UCSD-AML1 (cell line): ENCODE data around the gene TFCP2L1.
A peak's percentile ranks its signal among the peaks of the same experiment; 100 is the strongest.
"Not testable (repeated sequence)": the region's sequence is repeated elsewhere in the genome, so short reads cannot be mapped to it uniquely, and the experiment has no call there.

ENCODE experiments used
- DNase-seq: peaks from one replicate; lab custom pipeline; 2025; ENCODE audit not compliant: unreplicated experiment; lab: John Stamatoyannopoulos, UW

TFCP2L1 gene

GRCh38 chr2:121269436-121269835, 15.6 kb downstream of the TFCP2L1 start:
- not testable (repeated sequence) for DNase-seq

DNA sequence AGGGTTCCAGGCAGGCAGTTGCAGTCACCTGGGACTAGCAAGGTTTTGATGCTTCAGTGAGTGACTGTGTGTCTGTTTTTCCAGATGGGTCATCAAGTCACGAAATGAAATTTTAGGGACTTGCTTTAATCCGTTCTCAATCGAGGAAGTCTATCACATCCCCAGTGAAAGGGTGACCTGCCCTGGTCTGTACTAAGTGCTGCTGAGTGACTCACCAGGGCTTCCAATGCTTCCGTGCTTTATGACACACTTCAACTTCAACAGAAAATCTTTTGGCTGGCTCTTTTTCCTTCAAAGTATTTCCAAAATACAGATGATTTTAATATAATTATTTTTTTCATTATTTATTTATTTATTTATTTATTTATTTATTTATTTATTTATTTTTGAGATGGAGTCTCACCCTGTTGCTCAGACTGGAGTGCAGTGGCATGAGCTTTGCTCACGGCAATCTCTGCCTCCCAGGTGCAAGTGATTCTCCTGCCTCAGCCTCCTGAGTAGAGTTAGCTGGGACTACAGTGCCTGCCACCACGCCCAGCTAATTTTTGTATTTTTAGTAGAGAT, 18.4 kb downstream of the TFCP2L1 start:
- DNase-seq: no peak

- DNase-seq: no peak
These were observed 20.8 kb downstream of the TFCP2L1 start for GRCh38 chr2:121263996-121264715.

DNA sequence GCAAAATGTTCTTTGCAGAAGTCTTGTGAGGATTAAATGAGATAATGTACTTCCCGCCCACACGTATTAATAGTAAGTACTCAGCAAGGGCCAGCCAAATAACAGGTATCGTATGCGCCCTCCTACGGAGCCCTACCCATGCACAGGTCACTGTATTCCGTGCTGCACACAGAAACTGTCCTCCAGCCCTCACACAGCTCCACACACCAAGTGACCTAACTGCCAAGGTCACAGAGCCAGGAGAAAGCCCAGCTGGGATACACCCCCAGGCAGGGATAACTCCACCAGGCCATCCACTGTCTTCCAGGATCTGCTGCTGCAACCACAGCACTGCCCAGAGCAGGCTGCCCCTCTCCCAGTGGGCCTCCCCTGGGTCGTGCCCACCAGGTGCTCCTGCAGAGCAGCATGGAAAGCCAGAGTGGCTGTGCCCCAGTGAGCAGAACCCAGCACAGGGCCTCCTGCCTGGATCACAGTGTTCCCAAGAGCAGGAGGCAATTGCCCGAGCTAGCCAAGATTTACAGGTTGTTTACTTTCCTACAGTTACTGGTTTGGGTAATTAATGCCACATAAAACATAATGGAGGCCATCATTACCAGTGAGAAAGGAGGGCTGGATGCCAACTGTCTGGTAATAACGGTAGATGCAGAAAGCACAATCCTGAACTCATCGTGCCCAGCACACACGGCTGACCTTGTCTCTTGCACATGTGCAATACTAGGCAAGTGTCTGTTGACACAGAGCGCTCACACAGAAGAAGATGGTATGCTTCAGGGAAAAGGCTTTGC, 24.4 kb downstream of the TFCP2L1 start:
- DNase-seq: no peak

DNA sequence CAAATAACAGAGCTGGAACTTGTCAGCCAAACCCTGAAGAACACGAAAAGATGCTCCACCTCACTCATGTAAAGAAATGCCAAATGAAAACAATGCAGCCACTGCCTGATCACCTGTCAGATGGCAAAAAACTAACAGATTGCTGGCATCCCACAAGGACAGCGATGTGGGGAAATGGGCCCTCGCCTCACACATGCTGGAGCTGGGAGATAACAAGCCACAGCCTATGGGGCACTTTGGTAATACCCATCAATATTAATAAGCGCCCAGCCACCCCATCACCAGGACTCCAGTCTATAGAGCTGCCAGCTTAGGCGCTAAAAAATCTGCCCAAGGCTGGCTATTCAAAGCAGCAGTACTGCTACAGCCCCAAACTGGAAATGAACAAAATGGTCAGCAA, 27.0 kb downstream of the TFCP2L1 start:
- DNase-seq: no peak

GRCh38 chr2:121257480-121257840, 27.5 kb downstream of the TFCP2L1 start:
- peak; percentile 62 for DNase-seq

DNA sequence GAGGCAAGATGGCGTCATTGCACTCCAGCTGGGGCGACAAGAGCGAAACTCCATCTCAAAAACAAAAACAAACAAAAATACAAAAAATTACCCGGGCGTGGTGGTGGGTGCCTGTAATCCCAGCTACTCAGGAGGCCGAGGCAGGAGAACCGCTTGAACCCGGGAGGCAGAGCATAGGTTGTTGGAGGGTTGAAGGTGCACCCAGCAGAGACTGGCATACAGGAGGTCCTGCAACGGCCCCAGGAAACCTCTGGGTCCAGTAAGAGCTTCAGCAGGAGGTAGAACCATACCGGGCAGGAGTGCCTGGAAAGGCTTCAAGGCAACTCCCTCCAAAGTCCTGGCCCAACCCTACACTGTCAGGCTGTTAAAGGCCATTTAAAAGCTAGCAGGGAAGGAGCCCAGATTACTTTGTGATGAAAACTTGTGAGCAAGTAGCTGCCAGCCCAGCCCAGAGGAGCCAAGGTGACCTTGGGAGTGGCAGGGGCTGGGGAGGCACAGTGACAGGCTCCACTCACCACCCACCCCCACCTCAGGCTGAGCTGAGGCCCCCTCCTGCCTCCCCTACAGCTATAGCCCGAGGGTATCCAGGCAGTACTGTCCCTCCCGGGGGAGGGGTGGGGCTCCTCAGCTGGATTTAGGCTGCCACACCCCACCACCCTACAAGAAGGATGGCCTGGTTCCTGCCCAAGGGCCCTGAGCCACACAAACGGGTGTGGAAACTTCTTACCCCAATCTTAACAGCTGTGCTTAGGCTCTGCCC, 28.1 kb downstream of the TFCP2L1 start:
- no peak for DNase-seq

DNA sequence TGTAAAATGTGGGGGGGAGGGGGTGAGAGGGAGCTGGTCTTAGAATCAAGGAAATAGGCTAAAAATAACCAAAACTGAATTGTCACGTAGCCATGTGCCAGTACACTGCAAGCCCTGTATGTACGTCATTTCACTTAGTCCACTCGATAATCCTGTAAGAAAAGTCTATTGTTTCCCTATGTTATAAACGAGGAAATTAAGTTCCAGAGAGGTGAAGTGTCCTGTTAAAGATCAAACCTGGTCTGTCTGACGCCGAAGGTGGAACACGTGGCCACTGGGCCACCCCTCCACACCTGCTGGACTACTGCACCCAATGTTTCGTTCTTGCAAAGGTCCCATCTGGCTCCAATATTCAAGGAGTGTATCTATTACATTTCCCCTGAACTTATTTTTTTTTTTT, 29.6 kb downstream of the TFCP2L1 start:
- no peak for DNase-seq

DNA sequence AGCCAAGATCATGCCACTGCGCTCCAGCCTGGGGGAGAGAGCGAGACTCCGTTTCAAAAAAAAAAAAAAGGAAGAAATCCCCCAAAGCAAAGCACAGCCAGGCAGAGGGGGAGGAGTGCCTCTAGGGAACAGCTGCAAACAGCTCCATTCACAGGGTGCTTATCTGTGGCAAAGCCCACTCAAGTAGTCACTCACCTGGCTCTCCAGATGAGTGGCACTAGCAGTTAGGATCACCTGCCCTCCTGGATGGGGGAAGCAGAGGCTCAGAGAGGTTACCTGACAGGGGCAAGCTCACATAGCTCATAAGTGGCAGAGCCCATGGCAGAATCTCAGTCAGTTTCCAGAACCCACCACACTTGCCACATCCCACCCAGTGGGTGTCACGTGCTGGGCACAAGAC, 30.3 kb downstream of the TFCP2L1 start:
- no peak for DNase-seq

DNA sequence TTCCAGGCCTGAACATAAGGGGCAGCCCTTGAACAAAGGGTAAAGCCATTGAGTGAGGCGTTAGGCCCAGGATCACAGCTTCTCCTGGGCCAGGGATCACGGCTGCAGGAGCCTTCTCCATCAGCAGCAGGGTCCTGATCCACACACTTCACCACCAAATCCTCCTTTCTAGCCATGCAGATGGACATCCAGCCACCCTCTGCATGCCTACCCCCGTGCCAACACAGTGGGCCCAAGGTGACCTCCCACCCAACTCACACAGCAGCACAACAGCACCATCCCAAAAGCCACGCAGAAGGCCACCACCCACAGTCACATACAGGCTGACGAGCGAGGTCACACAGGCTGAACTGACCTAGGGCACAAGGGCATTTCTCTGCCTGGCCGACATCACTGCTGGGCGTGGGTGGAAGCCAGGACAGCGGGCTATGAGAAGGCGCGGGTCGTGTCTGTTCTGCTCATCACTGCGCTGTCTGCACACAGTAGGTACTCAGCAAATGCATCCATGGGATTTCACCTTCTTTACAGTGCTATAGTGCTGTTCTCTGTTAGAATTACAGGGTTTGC, 31.2 kb downstream of the TFCP2L1 start:
- no peak for DNase-seq

- no peak for DNase-seq
These were observed 31.9 kb downstream of the TFCP2L1 start for GRCh38 chr2:121253021-121253673.

DNA sequence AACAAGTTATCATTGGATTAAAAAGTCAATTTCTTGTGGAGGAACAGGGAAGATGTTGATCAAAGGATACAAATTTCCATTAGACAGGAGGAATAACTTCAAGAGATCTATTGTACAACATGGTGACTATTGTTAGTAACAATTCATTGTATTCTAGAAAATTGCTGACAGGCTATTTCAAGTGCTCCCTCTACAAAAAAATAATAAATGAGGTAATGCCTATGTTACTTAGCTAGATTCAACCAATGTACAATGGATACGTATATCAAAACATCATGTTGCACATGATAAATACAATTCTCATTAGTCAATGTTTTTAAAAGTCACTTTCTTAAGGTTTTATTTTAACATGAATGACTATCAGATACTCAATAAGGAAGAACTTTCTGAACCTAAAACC, 33.5 kb downstream of the TFCP2L1 start:
- DNase-seq: no peak

DNA sequence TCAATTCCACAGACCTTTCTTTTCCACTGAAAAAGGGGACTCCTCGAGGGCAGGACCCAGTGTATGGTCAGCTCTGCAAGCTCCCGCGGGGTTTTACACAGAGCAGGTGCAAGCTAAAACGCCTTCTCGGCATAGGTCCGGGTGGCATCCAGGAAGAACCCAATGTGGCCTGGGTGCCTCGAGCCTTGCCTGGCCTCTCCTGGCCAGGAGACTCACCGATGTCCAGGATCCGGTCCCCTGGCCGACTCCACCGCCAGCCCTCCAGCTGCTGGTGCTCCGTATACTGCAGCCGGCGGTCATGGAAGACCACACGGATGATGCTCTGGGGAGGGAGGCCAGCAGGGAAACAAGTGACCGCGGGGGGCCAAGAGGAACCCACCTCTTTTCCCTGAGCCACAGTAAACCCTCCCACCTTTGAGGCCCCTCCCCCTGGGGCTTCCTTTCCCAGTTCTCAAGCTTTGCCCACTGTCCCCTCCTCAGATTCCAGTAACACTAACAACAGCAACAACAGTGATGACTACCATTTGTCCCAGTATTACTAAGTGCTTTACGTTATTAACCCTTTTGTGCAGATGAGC, 36.1 kb downstream of the TFCP2L1 start:
- DNase-seq: no peak

GRCh38 chr2:121247971-121248370, 37.0 kb downstream of the TFCP2L1 start:
- no peak for DNase-seq

DNA sequence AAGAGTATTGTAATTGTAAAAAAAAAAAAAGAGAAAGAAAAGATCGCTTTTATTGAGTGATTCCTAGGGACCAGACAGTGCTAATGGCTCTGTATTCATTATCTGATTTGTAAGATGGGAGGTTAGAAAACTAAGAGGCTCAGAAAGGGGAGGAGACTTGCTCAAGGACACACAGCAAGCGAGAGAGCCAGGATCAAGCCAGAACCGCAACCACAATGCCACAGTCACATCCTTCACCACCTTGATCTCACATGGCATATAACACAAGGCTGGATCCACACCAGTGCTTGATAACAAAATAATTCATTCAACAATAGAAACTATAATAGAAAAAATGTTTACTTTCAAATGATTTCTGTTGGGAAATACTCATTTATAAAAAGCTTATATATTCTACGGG, 37.5 kb downstream of the TFCP2L1 start:
- no peak for DNase-seq

DNA sequence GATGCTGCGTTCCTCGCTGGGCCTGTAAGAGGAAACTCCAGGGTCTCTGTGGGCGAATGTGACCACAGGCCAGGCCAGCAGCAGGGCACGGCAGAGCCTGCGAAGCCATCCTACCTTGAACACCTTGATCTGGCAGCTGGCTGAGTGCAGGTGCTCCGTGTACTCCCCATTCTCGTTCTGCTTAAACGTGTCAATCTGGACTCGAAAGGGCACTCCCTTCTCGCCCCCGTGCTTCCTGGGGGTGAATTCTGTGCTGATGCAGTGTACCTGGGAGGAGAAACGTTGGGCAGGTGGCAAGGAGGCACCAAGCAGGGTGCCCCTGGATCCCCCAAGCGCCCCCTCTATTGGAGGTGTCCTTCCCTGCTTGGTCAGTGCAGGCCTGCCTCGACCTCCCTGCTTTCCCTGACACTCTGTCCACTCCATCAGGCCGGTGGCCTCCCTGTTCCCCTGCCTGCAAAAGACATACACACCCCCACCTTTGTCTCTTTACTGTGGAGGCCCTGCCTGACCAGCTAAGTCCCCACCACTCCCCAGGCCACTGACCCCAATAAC, 38.2 kb downstream of the TFCP2L1 start:
- no peak for DNase-seq

- DNase-seq: no peak
These were observed 39.1 kb downstream of the TFCP2L1 start for GRCh38 chr2:121245913-121246312.

DNA sequence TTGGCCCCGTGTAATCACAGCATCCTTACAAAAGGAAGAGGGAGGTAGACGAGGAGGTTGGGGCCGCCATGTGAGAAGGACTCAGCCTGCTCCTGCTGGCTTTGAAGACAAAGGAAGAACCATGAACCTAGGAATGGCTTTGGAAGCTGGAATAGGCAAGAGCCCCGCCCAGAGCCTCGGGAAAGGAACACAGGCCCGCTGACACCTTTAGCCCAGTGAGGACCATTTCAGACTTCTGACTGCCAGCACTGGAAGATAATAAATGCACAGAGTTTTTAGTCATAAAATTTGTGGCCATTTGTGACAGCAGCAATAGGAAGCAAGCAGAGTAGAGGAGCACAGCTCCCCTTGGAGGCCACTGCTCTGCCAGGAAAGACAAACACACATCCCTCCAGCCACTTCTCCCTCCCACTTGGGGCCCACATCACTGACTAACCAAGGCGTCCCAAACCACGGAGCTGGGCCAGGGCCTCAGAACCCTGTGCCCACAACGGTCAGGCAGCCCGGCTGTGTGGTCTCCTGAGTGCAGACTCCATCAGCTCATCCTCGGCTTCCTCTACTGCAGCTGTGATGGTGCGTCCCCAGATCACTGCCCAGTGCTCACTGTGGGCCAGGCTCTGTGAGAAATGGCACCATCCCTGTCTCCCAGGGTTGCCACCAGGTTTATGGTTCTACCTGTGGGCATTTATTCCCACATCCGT, 39.7 kb downstream of the TFCP2L1 start:
- no peak for DNase-seq

DNA sequence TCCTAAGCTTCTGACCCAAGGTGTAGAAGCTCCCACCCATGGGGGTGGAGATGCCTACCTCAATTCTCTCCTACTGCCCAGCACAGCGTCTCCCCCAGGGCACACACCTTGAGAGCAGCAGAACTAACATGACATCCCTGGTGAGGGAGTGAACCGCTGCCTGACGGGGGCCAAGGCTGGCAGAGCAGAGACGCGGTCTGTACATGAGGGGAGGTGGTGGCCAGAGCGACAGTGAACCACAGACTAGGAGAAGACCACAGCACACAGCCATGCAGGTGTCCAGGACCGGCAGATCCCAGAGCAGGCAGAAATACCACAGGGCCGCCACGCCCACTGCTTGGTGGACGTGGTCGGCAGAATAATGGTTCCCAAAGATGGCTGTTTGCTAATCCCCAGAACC, 40.4 kb downstream of the TFCP2L1 start:
- DNase-seq: no peak
